Activated T-cell treated with anti-CD3 and anti-CD28 coated beads, Interleukin-2, amount 50 U/mL, for 72 hours (primary cell): Measurements from ENCODE around the gene VPS13D. TPM values are rescaled to one million over a fixed set of nuclear protein-coding genes. Genes with fewer than 3 reads are reported as not detected.
"Not testable (repeated sequence)": the region's sequence is repeated elsewhere in the genome, so short reads cannot be mapped to it uniquely, and the experiment has no call there.

Experiments
- ATAC-seq, 2 donors: fragments of 150-1000 bp; cut with Tn5 transposase; replicated peaks in 1 of 2; 2 replicates each; pipeline ENCODE4 v1.10.0; 2021; ENCODE audit warnings: moderate library complexity in 2 of 2, mild to moderate bottlenecking in 1 of 2
- DNase-seq, 2 donors: peaks; one replicate each; pipeline ENCODE4 v3.0.0; 2021 to 2022; ENCODE audit warnings: mixed read lengths in 1 of 2
- H3K27ac Mint-ChIP-seq: one replicate; pipeline ENCODE4 v1.8.0; 2022; ENCODE audit warnings: mild to moderate bottlenecking, moderate library complexity, mixed read lengths
- H3K27me3 Mint-ChIP-seq: one replicate; pipeline ENCODE4 v1.8.0; 2022; ENCODE audit warnings: low read depth, mixed read lengths
- H3K36me3 Mint-ChIP-seq, 2 donors: one replicate each; pipeline ENCODE4 v1.8.0; 2022; ENCODE audit warnings: mixed read lengths in 2 of 2, mild to moderate bottlenecking in 1 of 2; ENCODE audit not compliant: insufficient read depth in 2 of 2
- H3K4me1 Mint-ChIP-seq: one replicate; pipeline ENCODE4 v1.8.0; 2022; ENCODE audit warnings: low read depth, mixed read lengths
- H3K4me3 Mint-ChIP-seq, 2 donors: one replicate each; pipeline ENCODE4 v1.8.0; 2022; ENCODE audit warnings: mild to moderate bottlenecking in 2 of 2, mixed read lengths in 2 of 2, moderate library complexity in 2 of 2
- H3K9me3 Mint-ChIP-seq, 2 donors: one replicate each; pipeline ENCODE4 v1.8.0; 2022; ENCODE audit warnings: mixed read lengths in 2 of 2
- total RNA-seq, 2 donors: library from RNA; stranded (reverse); gene quantifications; one replicate each; pipeline ENCODE4 v1.2.3, GENCODE V29; 2022

The VPS13D gene
- total RNA-seq, 2 donors from 2014 or later, result 36.0 to 40.5 TPM

DNA sequence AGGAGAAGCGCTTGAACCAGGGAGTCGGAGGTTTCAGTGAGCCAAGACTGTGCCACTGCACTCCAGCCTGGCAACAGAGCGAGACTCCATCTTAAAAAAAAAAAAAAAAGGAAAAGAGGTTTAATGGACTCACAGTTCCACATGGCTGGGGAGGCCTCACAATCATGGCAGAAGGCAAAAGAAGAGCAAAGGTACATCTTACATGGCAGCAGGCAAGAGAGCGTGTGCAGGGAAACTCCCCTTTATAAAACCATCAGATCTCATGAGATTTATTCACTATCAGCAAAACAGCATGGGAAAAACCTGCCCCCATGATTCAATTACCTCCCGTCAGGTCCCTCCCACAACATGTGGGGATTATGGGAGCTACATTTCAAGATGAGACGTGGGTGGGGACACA lies 5.7 kb upstream of the VPS13D start:
- not testable (repeated sequence) for H3K4me1 Mint-ChIP-seq, H3K36me3 Mint-ChIP-seq, ATAC-seq, DNase-seq, H3K27ac Mint-ChIP-seq, H3K4me3 Mint-ChIP-seq, H3K9me3 Mint-ChIP-seq, H3K27me3 Mint-ChIP-seq

DNA sequence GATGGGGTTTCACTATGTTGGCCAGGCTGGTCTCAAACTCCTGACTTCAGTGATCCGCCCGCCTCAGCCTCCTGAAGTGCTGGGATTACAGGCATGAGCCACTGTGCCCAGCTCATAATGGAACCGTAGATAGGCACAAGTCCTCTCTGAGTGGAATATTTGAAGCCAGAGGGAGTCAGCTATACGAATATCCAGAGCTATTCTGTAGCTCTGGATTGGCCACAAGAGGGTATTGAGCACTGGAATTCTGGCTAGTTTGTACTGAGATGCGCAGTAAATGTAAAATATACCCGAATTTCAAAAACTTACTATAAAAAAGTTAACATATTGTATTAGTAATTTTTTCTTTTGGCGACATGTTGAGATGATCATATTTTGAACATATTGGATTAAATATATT lies 851 bp upstream of the VPS13D start:
- Mint-ChIP-seq H3K4me3 (peak overlapping the region; percentile 73 to 76), H3K4me1 (peaks cover 18% of the 10 kb centered on the region)

DNA sequence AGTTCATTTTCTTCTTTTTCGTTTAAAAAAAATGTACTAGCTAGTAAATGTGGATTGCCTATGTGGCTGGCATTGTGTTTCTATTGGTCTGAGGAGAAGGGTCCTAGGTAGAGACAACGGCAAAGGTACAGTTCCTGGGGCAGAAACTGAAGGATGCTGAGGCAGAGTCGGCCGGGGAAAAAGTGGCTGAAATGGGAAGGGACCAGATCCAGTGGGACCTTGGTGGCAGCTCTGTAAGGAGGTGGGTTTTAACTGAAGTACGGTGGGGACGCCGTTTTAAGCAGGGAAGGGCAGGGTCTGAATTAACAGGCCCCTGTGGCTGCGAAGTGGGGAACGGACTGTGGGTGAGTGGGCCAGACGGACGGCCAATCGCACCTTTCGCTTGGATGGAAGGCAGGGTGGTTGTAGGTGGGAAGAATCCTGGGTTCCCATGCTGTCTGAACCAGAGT lies 420 bp upstream of the VPS13D start:
- peak overlapping the region; percentile 73 to 76 for H3K4me3 Mint-ChIP-seq
- H3K4me1 Mint-ChIP-seq, result peaks cover 18% of the 10 kb centered on the region
- no peaks in the 10 kb centered on the region for H3K36me3 Mint-ChIP-seq
- H3K27me3 Mint-ChIP-seq, result no peaks in the 10 kb centered on the region
- H3K9me3 Mint-ChIP-seq, result no peaks in the 10 kb centered on the region
- ATAC-seq, result peak; percentile 17 to 28
- no peak for DNase-seq
- H3K27ac Mint-ChIP-seq, result peak overlapping the region; percentile 44

More for the DNA sequence above, 851 bp upstream of the VPS13D start:
- Mint-ChIP-seq H3K27me3 (no peaks in the 10 kb centered on the region), H3K36me3 (no peaks in the 10 kb centered on the region), H3K27ac (no peak overlapping the region), H3K9me3 (no peaks in the 10 kb centered on the region)
- DNase-seq, result no peak
- no peak for ATAC-seq

DNA sequence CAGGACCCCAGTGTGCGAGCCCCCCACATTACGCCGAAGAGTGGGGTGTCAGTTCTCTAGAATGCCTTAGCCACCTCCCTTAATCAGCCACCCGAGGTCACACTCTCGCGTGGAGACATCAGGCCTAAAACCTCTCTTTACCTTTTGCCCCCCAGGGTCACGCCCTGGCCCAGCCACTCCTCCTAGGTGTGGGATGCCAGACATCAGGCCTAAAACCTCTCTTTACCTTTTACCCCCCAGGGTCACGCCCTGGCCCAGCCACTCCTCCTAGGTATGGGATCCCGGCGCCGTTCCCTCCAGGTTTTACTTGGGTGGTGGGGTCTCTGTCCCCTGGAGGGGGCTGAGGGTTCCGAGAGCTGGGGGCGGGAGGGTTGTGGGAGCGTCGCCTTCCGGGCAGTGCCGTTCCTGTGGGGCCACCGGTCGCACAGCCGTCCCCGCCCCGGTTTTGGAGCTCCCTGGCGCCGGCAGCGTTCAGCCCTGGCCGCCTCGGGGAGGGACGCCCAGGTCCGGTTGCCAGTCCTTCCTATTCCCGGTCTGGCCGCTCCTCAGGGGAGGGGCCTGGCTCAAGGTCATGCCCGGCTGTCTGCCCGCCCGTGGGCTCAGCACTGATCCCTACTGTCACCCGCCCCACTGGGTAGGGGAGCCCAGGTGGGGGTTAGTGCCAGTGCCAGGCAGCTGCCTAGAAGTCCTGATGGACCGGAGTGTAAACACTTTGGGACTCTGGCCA lies 882 bp downstream of the VPS13D start:
- ATAC-seq, result peak; percentile 0 to 35
- Mint-ChIP-seq H3K36me3 (peaks cover 3% of the 10 kb centered on the region in 2 donors), H3K4me1 (peaks cover 18% of the 10 kb centered on the region), H3K4me3 (peak overlapping the region; percentile 84 to 90), H3K27me3 (no peaks in the 10 kb centered on the region), H3K27ac (peak overlapping the region; percentile 87), H3K9me3 (no peaks in the 10 kb centered on the region)
- peak; percentile 18 to 24 for DNase-seq

- no peaks in the 10 kb centered on the region for H3K9me3 Mint-ChIP-seq
- peak overlapping the region; percentile 93 for H3K27ac Mint-ChIP-seq
- peak overlapping the region; percentile 84 to 90 for H3K4me3 Mint-ChIP-seq
- H3K4me1 Mint-ChIP-seq, result peaks cover 18% of the 10 kb centered on the region
- H3K27me3 Mint-ChIP-seq, result no peaks in the 10 kb centered on the region
- H3K36me3 Mint-ChIP-seq, result peaks cover 3% of the 10 kb centered on the region in 2 donors
- DNase-seq (no peak), ATAC-seq (no peak)
Observed at GRCh38 chr1:12231276-12231595, 1.4 kb downstream of the VPS13D start.

GRCh38 chr1:12232221-12232620 lies 2.4 kb downstream of the VPS13D start:
- Mint-ChIP-seq H3K4me3 (peak overlapping the region; percentile 12 to 44), H3K27ac (peak overlapping the region; percentile 42), H3K9me3 (no peaks in the 10 kb centered on the region), H3K36me3 (peaks cover 3% of the 10 kb centered on the region in 2 donors), H3K4me1 (peaks cover 18% of the 10 kb centered on the region), H3K27me3 (no peaks in the 10 kb centered on the region)
- DNase-seq (no peak), ATAC-seq (no peak)

DNA sequence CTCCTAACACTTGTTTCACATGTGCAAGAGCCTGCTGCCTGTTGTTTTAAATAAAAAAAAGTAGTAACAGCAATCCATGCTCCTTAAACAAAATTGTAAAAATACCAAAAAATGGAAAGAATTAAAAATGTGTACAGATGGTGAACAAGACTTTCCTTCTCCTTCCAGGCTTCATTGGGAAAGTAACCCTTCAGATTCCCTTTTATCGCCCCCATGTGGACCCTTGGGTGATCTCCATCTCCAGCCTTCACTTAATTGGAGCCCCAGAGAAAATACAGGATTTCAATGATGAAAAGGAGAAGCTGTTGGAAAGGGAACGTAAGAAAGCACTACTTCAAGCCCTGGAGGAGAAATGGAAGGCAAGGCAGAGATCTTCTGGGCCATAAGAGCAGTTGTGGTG lies 14.2 kb downstream of the VPS13D start:
- H3K27ac Mint-ChIP-seq, result no peak overlapping the region
- no peak overlapping the region for H3K4me3 Mint-ChIP-seq
- no peaks in the 10 kb centered on the region for H3K9me3 Mint-ChIP-seq
- H3K27me3 Mint-ChIP-seq, result no peaks in the 10 kb centered on the region
- H3K4me1 Mint-ChIP-seq, result peaks cover 5% of the 10 kb centered on the region
- peaks cover 1 to 10% of the 10 kb centered on the region in 2 donors for H3K36me3 Mint-ChIP-seq
- DNase-seq (peak in 1 of 2 donors; percentile 10), ATAC-seq (no peak)

GRCh38 chr1:12244585-12244984 lies 14.8 kb downstream of the VPS13D start:
- Mint-ChIP-seq H3K36me3 (peaks cover 1 to 10% of the 10 kb centered on the region in 2 donors), H3K27me3 (no peaks in the 10 kb centered on the region), H3K4me3 (no peak overlapping the region), H3K9me3 (no peaks in the 10 kb centered on the region), H3K4me1 (peaks cover 5% of the 10 kb centered on the region), H3K27ac (no peak overlapping the region)
- ATAC-seq, result no peak
- no peak for DNase-seq

DNA sequence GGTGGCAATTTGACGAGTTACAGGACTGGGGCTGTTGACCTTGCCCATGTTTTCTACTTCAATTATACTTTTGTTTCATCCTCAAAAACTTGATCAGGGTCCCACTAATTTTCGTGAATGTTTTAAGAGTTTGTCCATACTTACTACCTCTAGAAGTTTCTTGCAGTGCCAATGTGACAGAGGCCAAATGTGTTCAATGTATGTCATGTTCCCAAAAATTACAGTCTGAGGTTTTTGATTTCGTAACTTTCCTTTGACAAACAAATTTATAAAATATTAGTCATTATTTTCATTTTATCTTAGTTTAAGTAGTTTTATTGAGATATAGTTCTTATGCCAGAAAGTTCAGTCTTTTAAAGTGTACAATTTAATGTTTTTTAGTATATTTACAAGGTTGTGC lies 15.3 kb downstream of the VPS13D start:
- no peaks in the 10 kb centered on the region for H3K9me3 Mint-ChIP-seq

DNA sequence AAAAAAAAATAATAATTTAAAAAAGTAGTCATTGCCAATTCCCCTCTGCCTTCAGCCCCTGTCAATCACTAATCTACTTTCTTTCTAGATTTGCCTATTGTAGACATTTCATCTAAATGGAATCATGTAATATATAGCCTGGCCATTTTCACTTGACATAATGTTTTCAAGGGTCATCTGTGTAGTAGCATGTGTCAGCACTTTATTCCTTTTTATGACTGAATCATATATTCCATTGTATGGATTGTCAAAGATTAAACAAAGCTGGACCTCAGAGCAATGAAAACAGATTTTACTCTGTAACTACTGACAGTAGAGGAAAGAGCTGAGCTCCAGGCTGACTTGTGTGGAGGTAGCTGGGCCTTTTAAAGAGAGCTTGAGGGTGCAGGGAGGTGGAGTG lies 15.9 kb downstream of the VPS13D start:
- ATAC-seq, result no peak

More for the DNA sequence above, 15.3 kb downstream of the VPS13D start:
- no peaks in the 10 kb centered on the region for H3K27me3 Mint-ChIP-seq
- ATAC-seq (no peak), DNase-seq (no peak)
- peaks cover 1 to 10% of the 10 kb centered on the region in 2 donors for H3K36me3 Mint-ChIP-seq
- H3K27ac Mint-ChIP-seq, result no peak overlapping the region
- no peak overlapping the region for H3K4me3 Mint-ChIP-seq
- peaks cover 5% of the 10 kb centered on the region for H3K4me1 Mint-ChIP-seq

GRCh38 chr1:12246584-12246983 lies 16.8 kb downstream of the VPS13D start:
- no peaks in the 10 kb centered on the region for H3K9me3 Mint-ChIP-seq
- no peaks in the 10 kb centered on the region for H3K27me3 Mint-ChIP-seq
- no peak for DNase-seq
- H3K4me1 Mint-ChIP-seq, result no peaks in the 10 kb centered on the region
- no peak overlapping the region for H3K27ac Mint-ChIP-seq
- no peak overlapping the region for H3K4me3 Mint-ChIP-seq
- no peak for ATAC-seq
- H3K36me3 Mint-ChIP-seq, result peaks cover 5 to 12% of the 10 kb centered on the region in 2 donors

More for the DNA sequence above, 15.9 kb downstream of the VPS13D start:
- H3K27ac Mint-ChIP-seq, result no peak overlapping the region
- no peak for DNase-seq
- H3K9me3 Mint-ChIP-seq, result no peaks in the 10 kb centered on the region
- H3K4me3 Mint-ChIP-seq, result no peak overlapping the region
- H3K36me3 Mint-ChIP-seq, result peaks cover 3 to 10% of the 10 kb centered on the region in 2 donors
- peaks cover 5% of the 10 kb centered on the region for H3K4me1 Mint-ChIP-seq
- no peaks in the 10 kb centered on the region for H3K27me3 Mint-ChIP-seq

- H3K36me3 Mint-ChIP-seq, result peaks cover 5 to 11% of the 10 kb centered on the region in 2 donors
- ATAC-seq (no peak), DNase-seq (no peak)
- H3K4me3 Mint-ChIP-seq, result no peak overlapping the region
- no peaks in the 10 kb centered on the region for H3K4me1 Mint-ChIP-seq
- no peaks in the 10 kb centered on the region for H3K27me3 Mint-ChIP-seq
- H3K27ac Mint-ChIP-seq, result no peak overlapping the region
- no peaks in the 10 kb centered on the region for H3K9me3 Mint-ChIP-seq
Observed at GRCh38 chr1:12249181-12249580, 19.4 kb downstream of the VPS13D start.

- peaks cover 5 to 10% of the 10 kb centered on the region in 2 donors for H3K36me3 Mint-ChIP-seq
- H3K9me3 Mint-ChIP-seq, result no peaks in the 10 kb centered on the region
- no peak for DNase-seq
- no peak overlapping the region for H3K4me3 Mint-ChIP-seq
- no peaks in the 10 kb centered on the region for H3K4me1 Mint-ChIP-seq
- ATAC-seq, result no peak
- H3K27ac Mint-ChIP-seq, result no peak overlapping the region
- H3K27me3 Mint-ChIP-seq, result no peaks in the 10 kb centered on the region
Observed at GRCh38 chr1:12249748-12250147, 19.9 kb downstream of the VPS13D start.

- no peak overlapping the region for H3K4me3 Mint-ChIP-seq
- H3K4me1 Mint-ChIP-seq, result no peaks in the 10 kb centered on the region
- H3K9me3 Mint-ChIP-seq, result no peaks in the 10 kb centered on the region
- H3K27me3 Mint-ChIP-seq, result no peaks in the 10 kb centered on the region
- ATAC-seq, result no peak
- H3K27ac Mint-ChIP-seq, result no peak overlapping the region
- H3K36me3 Mint-ChIP-seq, result peaks cover 3 to 5% of the 10 kb centered on the region in 2 donors
- no peak for DNase-seq
Observed at GRCh38 chr1:12251442-12251841, 21.6 kb downstream of the VPS13D start.
